ENCODE measurements around the gene NOX5.

NOX5 gene

DNA sequence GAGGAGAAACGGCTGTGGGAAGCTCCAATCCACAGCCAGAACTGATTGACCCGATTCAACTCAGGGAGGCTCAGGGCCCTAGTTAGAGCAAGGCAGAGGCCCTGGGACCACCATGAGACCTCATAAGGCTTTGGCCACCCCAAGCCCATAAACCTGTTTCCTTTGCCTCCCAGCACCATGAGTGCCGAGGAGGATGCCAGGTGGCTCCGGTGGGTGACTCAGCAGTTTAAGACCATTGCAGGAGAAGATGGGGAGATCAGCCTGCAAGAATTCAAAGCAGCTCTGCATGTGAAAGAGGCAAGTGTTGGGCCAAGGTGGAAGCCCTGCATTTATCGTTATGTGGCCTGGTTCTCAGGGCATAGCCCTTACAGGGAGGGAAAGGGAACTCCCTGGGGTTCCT lies 11.9 kb downstream of the NOX5 start:
- DNase-seq: no peak

DNA sequence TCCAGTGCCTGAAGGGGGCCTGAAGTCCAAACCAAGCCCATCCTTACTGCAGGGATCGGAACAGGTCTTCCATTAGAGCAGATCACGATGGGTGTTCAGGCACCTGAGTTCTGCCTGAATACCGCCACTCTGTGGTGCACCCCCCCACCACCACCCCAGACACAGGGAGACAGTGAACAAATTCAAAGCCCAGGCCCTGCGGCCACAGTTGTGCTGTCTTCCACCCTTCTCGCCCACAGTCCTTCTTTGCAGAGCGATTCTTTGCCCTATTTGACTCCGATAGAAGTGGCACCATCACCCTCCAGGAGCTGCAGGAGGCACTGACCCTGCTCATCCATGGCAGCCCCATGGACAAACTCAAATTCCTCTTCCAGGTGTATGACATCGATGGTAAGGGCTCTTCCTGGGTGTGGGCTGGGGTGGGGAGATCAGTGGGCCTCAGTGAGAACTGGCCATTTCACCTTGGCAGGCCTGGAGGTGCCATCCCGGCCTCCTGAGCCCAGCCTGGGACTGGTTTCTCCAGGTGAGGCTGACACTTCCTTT lies 13.6 kb downstream of the NOX5 start:
- no peak for DNase-seq

DNA sequence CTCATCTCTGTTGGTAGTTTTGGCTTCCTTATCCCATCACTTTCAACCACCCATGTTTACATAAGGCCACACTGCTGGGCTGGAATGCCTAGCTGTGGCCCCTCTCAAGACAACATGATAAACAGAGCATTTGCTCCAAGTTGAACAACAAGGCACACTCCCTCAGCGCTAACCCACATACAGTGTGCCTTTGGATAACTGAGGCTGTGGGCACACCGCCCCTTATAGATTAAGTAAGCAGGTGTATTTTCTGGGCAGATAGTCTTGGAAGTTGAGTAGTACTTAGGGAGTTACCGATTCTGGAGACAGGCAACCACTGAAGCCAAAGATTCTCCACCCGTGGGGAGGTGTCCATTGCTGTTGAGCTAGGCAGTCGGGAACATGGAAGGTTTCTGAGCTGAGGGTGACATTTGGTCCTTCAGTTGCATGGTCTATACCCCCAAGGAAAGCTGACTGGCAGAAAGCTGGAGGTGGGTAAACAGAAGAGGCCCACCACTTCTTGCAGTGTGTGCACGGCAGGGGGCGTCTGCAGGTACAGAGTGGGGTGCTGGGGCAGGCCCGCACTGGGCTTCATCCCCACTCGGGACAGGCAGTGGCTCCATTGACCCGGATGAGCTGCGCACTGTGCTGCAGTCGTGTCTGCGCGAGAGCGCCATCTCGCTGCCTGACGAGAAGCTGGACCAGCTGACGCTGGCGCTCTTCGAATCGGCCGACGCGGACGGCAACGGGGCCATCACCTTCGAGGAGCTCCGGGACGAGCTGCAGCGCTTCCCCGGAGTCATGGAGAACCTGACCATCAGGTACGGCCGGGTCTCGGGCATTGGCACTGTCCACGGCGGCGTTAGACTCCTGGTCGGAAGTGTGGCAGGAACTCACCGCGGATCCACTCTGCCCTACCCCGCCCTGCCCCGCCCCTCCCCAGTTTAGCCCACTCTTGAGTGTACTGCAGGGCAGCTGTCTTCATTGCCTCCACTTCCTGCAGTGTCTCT lies 16.8 kb downstream of the NOX5 start:
- peak in 1 of 2 experiments; percentile 4 for DNase-seq

DNA sequence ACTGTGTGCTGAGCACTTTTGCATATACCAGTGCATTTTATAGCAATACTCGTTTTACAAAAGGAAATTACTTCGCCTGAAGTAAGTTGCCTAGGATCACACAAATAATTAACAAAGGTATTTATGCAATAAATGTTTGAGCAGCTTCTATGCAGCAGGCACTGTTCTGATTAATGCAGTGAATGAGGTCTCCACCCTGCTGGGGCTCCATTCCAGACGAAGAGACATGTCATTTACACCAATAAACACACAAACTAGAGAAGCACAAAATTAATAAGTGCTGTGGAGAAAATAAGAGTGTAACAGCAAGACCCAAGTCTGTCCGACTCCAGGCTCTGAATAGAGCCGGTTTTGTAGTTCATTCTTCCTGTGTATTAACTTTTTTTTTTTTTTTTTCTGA lies 17.5 kb downstream of the NOX5 start:
- no peak for DNase-seq

DNA sequence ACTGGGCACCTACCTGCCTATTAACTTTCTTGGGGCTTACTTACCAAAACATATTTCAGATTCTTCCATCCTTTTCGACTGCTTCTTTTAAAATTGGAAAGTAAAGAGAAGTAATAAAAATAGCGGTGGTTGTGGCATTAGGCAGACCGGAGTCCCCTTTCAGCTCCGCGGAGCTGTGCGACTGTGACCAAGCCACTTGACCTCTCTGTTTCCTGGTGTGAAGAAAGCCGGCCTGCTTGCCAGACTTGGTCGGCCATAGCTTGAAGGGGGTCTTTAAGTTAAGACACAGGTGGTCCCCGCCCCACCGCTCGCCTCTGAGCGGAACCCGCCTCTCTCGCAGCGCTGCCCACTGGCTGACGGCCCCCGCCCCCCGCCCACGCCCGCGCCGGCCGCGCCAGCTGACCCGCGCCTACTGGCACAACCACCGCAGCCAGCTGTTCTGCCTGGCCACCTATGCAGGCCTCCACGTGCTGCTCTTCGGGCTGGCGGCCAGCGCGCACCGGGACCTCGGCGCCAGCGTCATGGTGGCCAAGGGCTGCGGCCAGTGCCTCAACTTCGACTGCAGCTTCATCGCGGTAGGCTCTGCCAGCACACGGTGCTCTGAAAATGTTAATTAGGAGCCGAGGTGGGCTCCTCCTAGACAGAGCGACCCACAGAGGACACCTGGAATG lies 18.3 kb downstream of the NOX5 start:
- no peak for DNase-seq

DNA sequence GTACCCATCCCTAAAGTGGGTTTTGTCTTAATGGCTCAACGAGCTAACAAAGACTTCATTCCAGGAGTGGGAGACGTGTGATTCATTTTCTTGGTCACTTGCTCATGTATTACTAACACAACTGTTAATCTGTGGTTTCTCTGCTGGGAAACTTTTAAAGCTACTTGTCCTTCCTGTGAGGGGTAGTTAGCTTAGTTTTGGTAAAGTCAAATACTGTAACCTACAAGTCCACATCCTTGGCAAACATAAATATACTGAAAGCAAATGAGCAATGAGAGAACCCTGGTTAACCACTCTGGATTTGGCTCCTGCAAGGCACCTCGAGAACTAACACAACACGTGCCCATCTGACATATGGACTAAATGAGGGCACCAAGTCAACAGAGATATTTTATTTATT lies 19.9 kb downstream of the NOX5 start:
- no peak for DNase-seq

DNA sequence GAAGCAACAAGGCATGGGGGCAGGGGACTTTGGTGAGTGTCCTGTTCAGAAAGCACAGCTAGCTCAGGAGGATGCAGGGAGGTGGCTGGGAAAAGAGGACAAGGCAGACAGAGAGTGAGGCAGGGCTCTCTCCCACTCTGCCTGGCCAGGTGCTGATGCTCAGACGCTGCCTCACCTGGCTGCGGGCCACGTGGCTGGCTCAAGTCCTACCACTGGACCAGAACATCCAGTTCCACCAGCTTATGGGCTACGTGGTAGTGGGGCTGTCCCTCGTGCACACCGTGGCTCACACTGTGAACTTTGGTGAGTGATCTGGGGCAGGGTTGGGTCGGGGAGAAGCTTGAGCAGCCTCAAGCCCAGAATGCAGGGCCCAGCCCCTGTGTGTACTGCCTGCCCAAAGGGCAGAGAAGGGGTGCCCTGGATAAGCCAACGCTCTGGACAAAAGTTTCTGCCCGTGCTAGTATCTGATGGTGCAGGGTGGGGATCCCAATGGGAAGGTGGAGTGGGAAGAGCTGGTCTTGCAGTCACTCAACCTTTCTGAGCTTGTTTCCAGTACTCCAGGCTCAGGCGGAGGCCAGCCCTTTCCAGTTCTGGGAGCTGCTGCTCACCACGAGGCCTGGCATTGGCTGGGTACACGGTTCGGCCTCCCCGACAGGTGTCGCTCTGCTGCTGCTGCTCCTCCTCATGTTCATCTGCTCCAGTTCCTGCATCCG lies 20.9 kb downstream of the NOX5 start:
- DNase-seq: no peak

DNA sequence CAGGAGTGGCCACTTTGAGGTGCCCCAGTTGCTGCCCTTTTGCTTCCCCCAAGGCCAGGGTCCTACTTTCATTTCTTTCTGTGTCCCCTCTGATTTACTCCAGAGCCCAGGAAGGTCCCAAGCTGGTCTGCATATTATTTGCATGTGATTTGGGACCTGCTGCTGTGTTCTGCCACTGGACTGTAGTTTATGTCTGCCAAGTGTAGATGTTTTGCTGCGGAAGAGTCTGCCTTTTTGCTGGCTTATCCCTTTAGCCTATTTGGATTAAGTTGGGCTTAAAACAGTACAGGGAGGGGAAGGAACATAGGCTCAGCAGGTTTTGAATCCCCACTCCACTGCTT lies 21.4 kb downstream of the NOX5 start:
- DNase-seq: no peak

DNA sequence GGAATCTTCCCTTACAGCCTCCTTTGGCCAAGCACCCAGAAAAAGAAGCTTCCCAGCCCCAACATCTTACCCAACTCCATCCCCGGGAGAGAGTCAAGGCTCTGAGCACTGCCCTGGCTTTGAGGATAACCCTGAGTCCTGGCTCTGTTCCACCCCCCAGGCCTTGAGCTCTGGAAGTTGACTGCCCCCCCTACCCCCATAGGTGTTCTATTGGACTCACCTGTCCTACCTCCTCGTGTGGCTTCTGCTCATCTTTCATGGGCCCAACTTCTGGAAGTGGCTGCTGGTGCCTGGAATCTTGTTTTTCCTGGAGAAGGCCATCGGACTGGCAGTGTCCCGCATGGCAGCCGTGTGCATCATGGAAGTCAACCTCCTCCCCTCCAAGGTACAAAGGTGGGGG lies 22.3 kb downstream of the NOX5 start:
- no peak for DNase-seq

DNA sequence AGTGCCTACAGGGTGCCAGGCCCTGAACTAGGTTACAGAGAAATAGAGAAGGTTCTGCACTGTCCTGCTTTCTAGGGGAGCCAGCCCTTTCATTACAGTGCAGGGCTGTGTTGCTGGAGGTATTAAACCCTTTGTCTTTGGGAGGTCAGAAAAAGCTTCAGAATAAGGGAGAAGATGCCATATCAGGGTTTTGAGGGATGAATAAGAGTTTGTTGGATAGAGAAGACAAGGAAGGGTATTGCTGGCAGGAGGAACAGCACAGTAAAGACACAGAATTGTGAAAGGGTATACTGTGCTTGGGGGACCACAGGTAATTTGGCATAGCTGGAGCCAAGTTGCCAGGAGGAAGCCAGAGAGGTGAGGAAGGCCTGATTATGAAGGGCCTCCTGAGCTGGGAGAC lies 23.0 kb downstream of the NOX5 start:
- DNase-seq: no peak

DNA sequence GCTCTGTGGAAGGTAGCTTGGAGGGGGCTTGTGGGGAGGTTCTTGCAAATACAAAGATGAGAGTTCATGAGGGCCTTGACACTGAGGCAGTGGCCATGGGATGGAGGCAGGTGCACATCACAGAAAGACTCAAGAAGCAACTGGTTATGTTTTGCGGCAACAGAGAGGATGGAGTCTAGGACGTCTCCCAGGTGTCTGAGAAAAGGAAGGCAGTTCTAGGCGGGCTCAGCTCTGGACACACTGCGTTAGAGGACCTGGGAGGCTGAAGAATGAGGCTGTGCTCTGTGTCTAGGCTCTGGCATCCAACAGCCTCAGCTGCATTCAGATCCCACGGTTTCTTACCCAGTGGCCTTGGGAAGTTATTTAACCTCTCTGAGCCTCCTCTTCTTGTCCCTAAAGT lies 23.5 kb downstream of the NOX5 start:
- DNase-seq: no peak

DNA sequence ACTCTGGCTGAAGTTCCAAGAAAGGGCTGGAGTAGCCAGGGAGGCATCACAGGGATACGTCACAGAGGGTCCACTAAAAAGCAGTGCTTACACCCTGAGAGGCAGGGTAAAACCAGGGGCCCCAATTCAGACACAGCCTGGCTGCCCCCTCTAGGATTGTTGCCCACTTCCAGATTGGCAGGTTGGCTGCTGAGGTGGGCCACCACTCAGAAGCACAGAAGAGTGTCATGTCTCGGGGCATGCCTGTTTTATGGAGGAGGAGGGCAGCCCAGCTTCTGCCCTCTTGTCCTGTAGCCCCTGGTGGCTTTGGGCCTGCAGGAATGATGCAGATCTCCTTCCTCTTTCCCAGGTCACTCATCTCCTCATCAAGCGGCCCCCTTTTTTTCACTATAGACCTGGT lies 24.0 kb downstream of the NOX5 start:
- DNase-seq: no peak

DNA sequence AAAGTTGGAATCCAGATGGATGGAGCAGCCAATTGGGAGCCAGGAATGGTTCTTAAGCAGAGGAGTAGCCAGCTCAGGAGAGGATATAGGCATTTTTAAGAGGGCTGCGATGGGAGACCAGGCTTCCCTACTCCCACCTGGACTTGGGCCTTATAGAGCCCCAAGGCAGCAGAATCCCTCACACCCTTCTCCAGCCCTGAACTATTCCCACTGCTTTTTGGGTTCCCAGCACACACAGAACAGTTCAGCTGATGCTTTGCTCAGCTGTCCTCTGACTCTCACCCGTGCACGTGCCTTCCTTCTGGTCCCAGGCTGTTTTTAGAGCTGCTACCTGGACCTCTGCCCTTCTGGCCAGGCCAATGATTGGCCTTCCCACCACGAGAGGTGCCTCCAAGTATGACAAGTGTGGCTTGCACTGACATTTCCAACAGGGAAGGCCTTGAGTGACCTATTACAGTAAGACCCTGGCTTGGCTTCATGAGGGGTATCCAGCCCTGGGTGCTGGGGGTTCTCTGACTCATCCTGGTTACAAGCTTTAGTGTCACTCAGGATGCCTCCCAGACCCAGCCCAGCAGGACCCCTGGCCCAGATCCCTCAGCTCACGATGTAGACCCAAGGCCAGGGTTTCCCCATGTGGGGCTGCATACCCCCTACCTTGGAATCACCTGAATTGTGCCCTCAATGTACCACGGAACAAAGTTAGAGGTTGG lies 25.2 kb downstream of the NOX5 start:
- DNase-seq: no peak

DNA sequence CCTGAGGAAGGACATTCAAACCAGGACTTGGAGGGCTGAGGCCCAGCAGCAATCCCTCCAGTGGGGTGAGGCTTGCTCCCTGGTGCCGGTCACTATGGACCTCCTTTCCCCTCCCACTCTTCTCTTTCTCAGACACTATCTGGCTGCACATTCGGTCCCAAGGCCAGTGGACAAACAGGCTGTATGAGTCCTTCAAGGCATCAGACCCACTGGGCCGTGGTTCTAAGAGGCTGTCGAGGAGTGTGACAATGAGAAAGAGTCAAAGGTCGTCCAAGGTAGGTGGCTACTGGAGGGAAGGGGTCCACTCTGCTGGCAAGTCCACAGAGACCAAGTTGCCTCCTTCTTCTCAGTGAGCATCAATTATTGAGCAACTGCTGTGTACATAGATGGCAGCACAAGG lies 28.0 kb downstream of the NOX5 start:
- DNase-seq: no peak

DNA sequence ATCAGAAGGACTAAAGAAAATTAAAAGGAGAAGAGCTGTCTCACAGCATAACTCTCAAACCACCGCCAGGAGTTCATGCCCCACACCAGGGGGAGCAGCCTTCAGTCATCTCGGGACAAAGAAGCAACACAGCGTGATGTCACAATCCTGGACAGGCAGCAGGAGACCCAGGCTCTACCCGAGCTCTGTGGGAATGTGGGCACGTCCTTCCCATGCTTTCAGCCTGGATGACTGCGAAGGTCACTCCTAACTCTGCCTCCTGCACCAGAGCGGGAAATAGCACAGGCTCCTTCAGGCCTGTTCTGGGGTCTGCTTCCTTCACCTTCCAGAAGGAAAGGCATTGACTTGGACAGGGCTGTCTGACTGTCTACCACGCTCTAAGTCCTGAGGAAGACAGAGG lies 31.3 kb downstream of the NOX5 start:
- DNase-seq: no peak

DNA sequence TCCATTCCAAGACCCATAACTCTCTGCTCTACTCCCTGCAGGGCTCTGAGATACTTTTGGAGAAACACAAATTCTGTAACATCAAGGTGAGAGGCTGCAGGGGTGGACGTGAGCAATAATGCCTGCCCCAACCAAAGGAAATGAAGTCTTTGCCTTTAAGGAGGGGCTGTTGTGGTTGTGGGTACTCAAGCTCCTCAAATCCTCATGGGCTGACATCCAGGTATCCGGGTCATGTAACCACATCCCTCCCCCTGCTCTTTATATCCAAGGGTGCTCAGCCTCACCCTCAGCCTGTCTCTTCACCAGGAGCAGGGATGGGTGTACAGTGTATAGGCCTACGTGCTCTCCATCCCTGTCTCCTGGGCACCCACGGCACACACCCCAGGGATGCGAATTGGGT lies 32.3 kb downstream of the NOX5 start:
- no peak for DNase-seq

DNA sequence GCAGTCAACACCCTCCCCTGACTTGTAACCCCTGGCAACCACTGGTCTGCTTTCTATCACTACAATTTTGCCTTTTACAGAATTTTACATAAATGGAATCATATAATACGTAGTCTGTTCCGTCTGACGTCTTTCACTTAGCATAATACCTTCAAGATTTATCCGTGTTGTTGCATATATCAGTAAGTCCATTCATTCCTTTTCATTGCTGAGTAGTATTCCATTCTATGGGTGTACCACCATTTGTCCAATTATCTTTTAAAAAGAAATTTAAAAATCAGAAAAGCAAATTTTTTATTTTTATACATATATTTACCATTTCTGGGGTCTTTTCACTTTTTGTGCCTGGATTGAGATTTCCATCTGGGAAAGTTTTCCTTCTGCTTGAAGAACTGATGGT lies 35.5 kb downstream of the NOX5 start:
- no peak for DNase-seq

DNA sequence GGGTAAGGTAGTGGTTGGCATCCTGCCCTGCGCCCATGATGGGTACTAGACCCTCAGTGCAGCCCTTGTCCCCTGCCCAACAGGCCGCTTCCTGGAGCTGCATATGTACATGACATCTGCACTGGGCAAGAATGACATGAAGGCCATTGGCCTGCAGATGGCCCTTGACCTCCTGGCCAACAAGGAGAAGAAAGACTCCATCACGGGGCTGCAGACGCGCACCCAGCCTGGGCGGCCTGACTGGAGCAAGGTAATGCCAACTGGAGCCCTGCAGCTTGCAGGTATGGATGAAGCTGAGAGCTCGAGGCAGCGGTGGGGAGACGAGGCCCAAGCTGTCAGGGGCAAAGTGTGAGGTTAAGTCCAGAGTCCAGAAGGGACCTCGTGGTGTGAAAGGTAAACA lies 40.8 kb downstream of the NOX5 start:
- no peak for DNase-seq

DNA sequence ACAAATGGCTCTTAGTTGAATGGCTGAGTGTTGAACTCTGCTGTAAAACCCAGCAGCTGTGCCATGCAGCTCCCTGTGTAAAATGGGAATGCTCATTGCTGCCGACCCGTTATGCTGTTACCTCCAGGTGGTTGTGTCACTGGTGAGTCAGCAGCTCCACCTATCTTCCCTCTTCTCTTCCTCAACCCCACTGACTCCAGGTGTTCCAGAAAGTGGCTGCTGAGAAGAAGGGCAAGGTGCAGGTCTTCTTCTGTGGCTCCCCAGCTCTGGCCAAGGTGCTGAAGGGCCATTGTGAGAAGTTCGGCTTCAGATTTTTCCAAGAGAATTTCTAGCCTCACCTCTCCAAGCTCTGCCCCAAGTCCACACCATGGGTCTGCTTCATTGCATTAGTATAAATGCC lies 41.9 kb downstream of the NOX5 start:
- DNase-seq: no peak

DNA sequence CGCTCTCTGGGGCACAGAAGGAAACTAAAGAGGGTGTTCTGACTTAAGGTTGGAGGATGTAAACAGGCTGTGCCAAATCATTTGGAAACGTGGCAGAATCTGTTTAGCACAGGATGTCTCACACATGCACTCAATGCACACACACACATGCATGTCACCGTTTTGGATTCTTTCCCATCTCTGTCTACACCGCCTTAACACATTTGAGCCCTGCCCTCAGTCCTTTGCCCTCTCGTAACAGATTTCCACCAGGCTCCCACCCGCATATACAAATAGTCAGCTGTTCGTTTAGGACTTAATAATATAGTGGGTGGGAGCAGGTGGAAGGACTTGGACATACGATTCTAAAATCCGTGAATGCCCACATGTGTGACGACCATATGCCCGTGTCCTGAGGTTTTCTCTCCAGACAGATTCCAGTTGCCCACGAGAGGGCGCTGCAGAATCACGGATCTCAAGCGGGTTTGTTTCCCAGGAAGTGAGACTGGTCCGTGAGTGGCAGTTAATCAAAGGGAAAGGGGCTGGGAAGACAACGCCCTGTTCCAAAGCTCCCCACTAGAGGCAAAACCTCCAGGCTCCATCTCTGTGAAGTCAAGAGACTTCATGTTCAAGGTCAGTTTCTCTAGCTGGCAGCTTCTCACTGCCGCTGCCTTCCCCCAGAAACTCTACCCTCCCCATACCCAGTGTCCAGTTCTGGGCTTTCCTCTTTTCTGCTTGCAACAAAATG lies 44.5 kb downstream of the NOX5 start:
- DNase-seq: peak; percentile 63 to 73

DNA sequence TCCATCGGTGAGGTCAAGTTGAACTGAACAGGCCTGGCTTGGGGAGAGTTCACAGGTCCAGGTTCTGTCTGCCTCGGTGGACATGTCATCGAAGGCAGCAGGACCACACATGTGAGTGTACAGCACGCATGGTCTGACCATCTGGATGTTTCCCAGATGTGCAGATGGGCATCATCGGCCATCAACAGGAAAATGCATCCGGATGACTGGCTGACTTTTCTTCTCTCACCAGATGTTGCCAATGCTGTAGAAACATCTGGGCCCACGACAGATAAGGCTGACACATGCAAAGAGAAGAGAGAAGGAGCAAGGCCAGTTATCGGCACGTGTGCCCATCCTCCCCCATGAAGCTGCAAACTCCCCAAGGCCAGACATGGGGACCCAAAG lies 45.1 kb downstream of the NOX5 start:
- DNase-seq: no peak

DNA sequence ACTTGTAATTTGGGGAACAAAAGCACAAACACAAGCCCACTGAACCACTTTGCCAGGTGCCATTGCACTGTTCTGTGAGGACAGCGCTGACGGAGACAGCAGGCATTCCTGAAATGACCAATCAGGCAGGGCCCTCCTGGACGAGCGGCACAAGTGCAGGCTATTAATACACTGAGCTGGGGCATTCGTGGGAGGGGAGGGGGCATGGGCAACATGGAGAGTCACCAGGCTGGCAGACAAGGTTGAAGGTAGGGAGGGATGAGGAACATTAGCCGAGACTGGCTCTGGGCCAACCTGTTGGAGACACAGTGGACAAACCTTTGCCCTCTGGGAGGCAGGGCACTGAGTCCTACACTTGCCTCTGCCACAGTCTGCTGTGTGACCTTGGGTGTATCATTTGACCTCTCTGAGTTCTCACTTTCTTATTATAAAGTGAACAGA lies 45.6 kb downstream of the NOX5 start:
- DNase-seq: no peak
